Hepatocyte (in vitro differentiated cells): ENCODE results near the gene PRPF6. TPM values are rescaled to one million over a fixed set of nuclear protein-coding genes. Genes with fewer than 3 reads are reported as not detected.

Source experiments
- DNase-seq: peaks from one replicate; pipeline ENCODE4 v3.0.0-alpha.2; 2016; ENCODE audit warnings: low spot score
- H2AFZ ChIP-seq: fragments of 200-600 bp; sonication (generic); 2 replicates; pipeline ENCODE4 v1.6.0; 2016; ENCODE audit warnings: antibody characterized with exemption, mild to moderate bottlenecking
- H3K27ac ChIP-seq: fragments of 200-600 bp; sonication (generic); 2 replicates; pipeline ENCODE4 v1.5.1; 2016; ENCODE audit warnings: mild to moderate bottlenecking
- H3K27me3 ChIP-seq: fragments of 200-600 bp; sonication (generic); 2 replicates; pipeline ENCODE4 v1.6.1; 2016
- H3K36me3 ChIP-seq: fragments of 200-600 bp; sonication (generic); replicated peaks from 2 replicates; pipeline ENCODE4 v1.5.1; 2016; ENCODE audit warnings: low read depth; ENCODE audit not compliant: insufficient read depth
- H3K4me1 ChIP-seq: fragments of 200-600 bp; sonication (generic); 2 replicates; pipeline ENCODE4 v1.5.1; 2016; ENCODE audit warnings: mild to moderate bottlenecking, moderate library complexity; ENCODE audit not compliant: insufficient read depth
- H3K4me2 ChIP-seq: fragments of 200-600 bp; sonication (generic); 2 replicates; pipeline ENCODE4 v1.6.0; 2016
- H3K4me3 ChIP-seq: fragments of 200-600 bp; sonication (generic); 2 replicates; pipeline ENCODE4 v1.5.1; 2016; ENCODE audit warnings: mild to moderate bottlenecking
- H3K79me2 ChIP-seq: fragments of 200-600 bp; sonication (generic); 2 replicates; pipeline ENCODE4 v1.6.0; 2017; ENCODE audit warnings: mild to moderate bottlenecking
- H3K9me2 ChIP-seq: fragments of 200-600 bp; sonication (generic); replicated peaks from 2 replicates; pipeline ENCODE4 v1.6.0; 2017; ENCODE audit warnings: mild to moderate bottlenecking; ENCODE audit not compliant: insufficient read depth
- H3K9me3 ChIP-seq: fragments of 200-600 bp; sonication (generic); 2 replicates; pipeline ENCODE4 v1.5.1; 2016; ENCODE audit warnings: low read depth, mild to moderate bottlenecking
- H4K20me1 ChIP-seq: fragments of 200-600 bp; sonication (generic); 2 replicates; pipeline ENCODE4 v1.6.0; 2016; ENCODE audit warnings: mild to moderate bottlenecking; ENCODE audit not compliant: insufficient read depth, poor library complexity, severe bottlenecking
- EZH2 ChIP-seq: fragments of 200-600 bp; sonication (generic); IDR thresholded peaks from 2 replicates; pipeline ENCODE4 v1.6.1; 2016; ENCODE audit warnings: antibody characterized with exemption, mild to moderate bottlenecking, borderline replicate concordance
- EZH2phosphoT487 ChIP-seq: fragments of 200-600 bp; sonication (generic); IDR thresholded peaks from one replicate; pipeline ENCODE4 v1.6.1; 2018; ENCODE audit warnings: antibody characterized with exemption, mild to moderate bottlenecking, low read depth, moderate library complexity; ENCODE audit not compliant: unreplicated experiment, severe bottlenecking
- WGBS: methylation state at CpG from one replicate; pipeline ENCODE4 v1.1.6; 2016; ENCODE audit warnings: low lambda C conversion rate; ENCODE audit errors: missing lambda C conversion rate; 5-methylcytosine and 5-hydroxymethylcytosine counted together
- polyA plus RNA-seq: library from polyadenylated mRNA; unstranded; fragments of >200 nt; fragmentation: Nextera tagmentation; extraction: Ambion mirVana; gene quantifications from 2 replicates; pipeline ENCODE4 v1.2.1, GENCODE V29; 2016
- total RNA-seq: library from RNA; depleted of rRNA; stranded (reverse); fragments of >200 nt; gene quantifications from 2 replicates; pipeline ENCODE4 v1.2.3, GENCODE V29; 2014
- TF ChIP-seq, protein P1 (sequence below): fragments of 200-600 bp; sonication (generic); IDR thresholded peaks from 2 replicates; pipeline ENCODE4 v1.5.1; 2016; ENCODE audit warnings: antibody characterized with exemption, mild to moderate bottlenecking; ENCODE audit not compliant: poor library complexity

The PRPF6 gene
- total and polyA plus RNA-seq, 2 experiments from 2014 or later, result 37.3 to 41.3 TPM

DNA sequence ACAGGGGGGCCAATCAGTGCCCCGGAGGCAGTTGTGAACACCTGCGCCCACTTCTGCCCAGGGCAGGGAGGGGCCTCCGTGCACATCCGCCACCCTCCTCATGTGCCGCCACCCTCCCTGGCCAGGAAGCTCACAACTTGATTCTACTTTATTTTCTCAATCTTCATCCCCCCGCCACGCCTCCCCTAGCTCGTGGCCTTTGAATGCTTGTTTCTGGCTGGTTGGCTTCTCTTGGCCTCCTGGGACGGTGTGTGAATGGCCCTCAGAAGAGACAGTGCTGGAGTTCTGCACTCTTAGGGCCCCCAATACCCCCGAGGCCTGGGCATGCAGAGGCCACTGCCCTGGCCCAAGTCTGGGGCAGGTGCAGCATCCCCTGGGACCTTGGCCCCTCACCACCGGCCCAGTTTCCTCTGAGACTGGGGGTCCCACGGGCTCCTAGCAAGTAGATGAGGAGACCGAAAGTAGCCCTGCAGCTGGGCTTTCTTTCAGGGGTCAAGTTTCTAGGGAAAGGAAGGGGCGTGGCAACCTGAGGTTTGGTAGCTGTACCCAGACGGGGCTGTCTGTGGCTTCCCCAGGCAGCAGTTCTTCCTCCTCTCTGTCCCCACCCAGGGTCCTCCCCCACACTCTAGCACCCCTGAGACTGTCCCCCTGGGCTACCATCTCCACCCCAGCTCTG lies 97.1 kb downstream of the PRPF6 start:
- Histone ChIP-seq H3K27me3 (peaks cover 8% of the 10 kb centered on the region), H3K4me1 (peaks cover 9% of the 10 kb centered on the region), H4K20me1 (no peaks in the 10 kb centered on the region), H2AFZ (no peak overlapping the region), H3K27ac (no peak overlapping the region), H3K36me3 (no peaks in the 10 kb centered on the region), H3K79me2 (no peaks in the 10 kb centered on the region), H3K4me2 (peak overlapping the region; percentile 98), H3K9me2 (no peaks in the 10 kb centered on the region), H3K4me3 (no peak overlapping the region), H3K9me3 (no peaks in the 10 kb centered on the region)
- DNase-seq, result no peak
- 76% methylated on average over 15 of the region's 15 CpGs for WGBS
- TF ChIP-seq, protein P1, sequence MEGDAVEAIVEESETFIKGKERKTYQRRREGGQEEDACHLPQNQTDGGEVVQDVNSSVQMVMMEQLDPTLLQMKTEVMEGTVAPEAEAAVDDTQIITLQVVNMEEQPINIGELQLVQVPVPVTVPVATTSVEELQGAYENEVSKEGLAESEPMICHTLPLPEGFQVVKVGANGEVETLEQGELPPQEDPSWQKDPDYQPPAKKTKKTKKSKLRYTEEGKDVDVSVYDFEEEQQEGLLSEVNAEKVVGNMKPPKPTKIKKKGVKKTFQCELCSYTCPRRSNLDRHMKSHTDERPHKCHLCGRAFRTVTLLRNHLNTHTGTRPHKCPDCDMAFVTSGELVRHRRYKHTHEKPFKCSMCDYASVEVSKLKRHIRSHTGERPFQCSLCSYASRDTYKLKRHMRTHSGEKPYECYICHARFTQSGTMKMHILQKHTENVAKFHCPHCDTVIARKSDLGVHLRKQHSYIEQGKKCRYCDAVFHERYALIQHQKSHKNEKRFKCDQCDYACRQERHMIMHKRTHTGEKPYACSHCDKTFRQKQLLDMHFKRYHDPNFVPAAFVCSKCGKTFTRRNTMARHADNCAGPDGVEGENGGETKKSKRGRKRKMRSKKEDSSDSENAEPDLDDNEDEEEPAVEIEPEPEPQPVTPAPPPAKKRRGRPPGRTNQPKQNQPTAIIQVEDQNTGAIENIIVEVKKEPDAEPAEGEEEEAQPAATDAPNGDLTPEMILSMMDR, result no peak
- TF ChIP-seq EZH2 (no peak), EZH2phosphoT487 (no peak)

DNA sequence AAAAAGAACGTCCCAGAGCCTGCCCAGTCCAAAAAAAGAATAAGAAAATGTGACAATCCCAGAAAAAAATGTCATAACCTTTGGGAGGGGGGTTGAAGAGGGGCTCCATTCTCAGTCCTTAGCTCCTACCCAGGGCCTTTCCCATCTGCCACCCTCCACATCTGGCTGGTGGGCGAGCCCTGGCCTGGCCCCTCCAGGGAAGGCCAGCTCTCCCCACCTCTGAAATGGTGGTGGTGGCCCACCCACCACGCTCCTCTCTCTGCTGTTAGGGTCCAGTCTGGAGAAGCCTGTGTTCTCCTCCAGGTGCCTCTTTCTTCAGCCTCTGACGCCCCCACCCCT lies 98.0 kb downstream of the PRPF6 start:
- peak overlapping the region; percentile 83 for H2AFZ ChIP-seq

DNA sequence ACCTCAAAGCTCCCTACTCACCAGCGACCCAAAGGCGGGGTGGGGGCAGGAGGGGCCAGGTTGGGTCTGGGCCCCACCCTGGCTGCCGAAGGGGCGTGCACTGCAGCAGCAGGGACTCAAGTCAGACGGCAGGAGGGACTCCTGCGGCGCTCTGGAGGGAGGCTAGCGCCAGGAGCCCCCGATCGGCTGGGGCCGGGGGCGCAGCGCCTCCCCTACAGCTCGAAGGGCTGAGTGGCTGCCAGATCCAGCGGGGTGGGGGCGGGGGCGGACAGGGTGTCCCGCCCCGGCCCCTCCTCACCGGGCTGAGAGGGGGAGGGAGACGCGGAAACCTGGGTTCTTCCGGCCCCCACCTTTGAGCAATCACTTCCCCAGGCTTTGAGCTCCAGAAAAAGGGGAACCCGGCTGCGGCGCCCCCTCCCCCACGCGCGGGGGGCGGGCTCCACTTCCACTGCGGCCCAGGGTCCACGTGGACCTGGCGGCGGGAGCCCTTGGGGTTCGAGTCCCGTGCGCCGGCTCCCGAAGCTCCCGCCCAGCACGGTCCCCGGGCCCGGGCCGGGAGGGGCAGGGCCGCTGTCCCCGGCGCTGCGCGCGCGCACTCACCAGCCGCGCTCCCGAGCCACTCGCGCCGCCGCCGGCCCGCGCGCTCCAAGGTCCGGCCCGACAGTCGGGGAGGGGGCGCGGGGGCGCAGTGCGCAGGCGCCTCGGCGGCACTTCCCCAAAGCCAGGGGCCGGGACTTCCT lies 98.5 kb downstream of the PRPF6 start, which contains the start of gene RGS19:
Gene RGS19, minus strand, starts transcription at position 246 of the 740 bp plus-strand sequence. CDS start 2,632 bp downstream, outside the sequence.
- peak; percentile 89 for DNase-seq
- Histone ChIP-seq H3K36me3 (no peaks in the 10 kb centered on the region), H4K20me1 (no peaks in the 10 kb centered on the region), H3K9me2 (no peaks in the 10 kb centered on the region), H3K79me2 (no peaks in the 10 kb centered on the region), H3K9me3 (no peaks in the 10 kb centered on the region), H3K27ac (peak within 1 kb of the TSS; percentile 45), H3K4me1 (peaks cover 15% of the 10 kb centered on the region), H2AFZ (peak within 1 kb of the TSS; percentile 83), H3K27me3 (peaks cover 19% of the 10 kb centered on the region), H3K4me3 (peak within 1 kb of the TSS; percentile 85), H3K4me2 (peak within 1 kb of the TSS; percentile 98)
- WGBS, result 1% methylated on average over 15 of the region's 73 CpGs
- TF ChIP-seq EZH2phosphoT487 (no peak), EZH2 (no peak)
- TF ChIP-seq, protein P1, result no peak

More for the DNA sequence above, 98.0 kb downstream of the PRPF6 start:
- no peak for TF ChIP-seq EZH2phosphoT487
- no peak for TF ChIP-seq EZH2
- TF ChIP-seq, protein P1, result no peak
- peak overlapping the region; percentile 98 for H3K4me2 ChIP-seq
- no peaks in the 10 kb centered on the region for H4K20me1 ChIP-seq
- 44% methylated on average over 4 of the region's 4 CpGs for WGBS
- H3K4me1 ChIP-seq, result peaks cover 10% of the 10 kb centered on the region
- no peaks in the 10 kb centered on the region for H3K9me2 ChIP-seq
- no peak for DNase-seq
- no peaks in the 10 kb centered on the region for H3K79me2 ChIP-seq
- H3K27ac ChIP-seq, result no peak overlapping the region
- H3K27me3 ChIP-seq, result peaks cover 13% of the 10 kb centered on the region
- no peaks in the 10 kb centered on the region for H3K36me3 ChIP-seq
- H3K9me3 ChIP-seq, result no peaks in the 10 kb centered on the region
- H3K4me3 ChIP-seq, result peak overlapping the region; percentile 85
